ENCODE results near the gene CLDN9.
A peak's percentile ranks its signal among the peaks of the same experiment; 100 is the strongest.

CLDN9 gene, protein sequence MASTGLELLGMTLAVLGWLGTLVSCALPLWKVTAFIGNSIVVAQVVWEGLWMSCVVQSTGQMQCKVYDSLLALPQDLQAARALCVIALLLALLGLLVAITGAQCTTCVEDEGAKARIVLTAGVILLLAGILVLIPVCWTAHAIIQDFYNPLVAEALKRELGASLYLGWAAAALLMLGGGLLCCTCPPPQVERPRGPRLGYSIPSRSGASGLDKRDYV

DNA sequence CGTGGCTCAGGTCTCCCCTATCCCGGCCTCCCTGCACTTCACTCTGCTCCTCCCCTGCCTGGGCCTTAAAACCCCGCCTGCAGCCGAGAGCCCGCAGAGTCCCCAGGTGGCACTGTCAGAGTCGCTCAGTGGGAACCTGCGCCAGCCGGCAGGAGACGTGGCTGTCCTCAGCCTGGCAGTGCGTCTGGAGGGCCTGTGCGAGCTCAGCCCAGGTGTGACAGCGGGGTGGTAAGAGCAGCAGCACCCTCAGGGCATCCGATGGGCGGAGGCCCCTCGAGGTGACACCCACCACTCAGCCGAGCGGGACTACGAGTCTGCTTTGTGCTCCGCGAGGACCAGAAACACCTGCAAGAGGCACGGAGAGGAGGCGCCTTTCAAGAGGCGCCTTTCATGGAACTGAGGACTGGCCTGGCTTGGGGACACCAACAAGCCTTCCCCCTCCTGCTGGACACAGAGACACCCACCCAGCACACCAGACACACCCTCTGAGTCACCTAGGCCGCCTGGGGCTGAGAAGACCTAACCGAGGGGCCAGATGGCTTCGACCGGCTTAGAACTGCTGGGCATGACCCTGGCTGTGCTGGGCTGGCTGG, at the start of gene CLDN9:
CLDN9 (plus strand) TSS at position 96 of the 593 bp plus-strand sequence; CDS start at position 536, 440 bp downstream.
- DNase-seq (ENCODE audit: low read depth) = no peak

DNA sequence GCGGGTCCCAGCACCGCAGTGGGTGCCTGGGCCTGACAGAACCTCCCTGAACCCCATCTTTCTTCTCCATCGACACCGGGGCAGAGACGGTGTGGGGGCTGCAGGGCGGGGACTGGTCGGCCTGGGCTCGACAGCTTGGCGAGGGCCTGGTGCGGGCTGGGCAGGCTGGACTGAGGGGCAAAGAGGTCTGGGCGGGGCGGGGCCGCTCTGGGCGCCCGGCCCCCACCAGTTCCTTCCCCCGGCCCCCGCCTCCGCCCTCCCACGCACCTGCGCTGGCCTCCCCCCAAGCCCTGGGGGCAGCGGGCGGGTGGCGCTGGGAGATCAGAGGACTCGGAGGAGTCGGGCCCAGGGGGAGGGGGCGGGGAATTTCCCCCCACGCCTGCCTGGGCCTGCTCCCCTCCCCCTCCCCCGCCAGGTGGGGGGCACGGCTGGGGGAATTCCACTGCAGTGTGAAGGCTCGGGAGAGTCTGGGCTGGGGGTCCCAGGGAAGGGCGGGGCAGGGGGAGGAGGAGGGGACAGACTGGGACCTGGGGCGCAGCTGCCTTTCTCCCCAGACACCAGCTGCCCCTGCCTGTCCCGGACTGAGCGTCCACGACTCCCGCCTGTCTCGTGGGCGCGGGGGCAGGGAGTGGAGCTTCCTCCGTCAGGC, 49.5 kb upstream of the CLDN9 start:
- DNase-seq (ENCODE audit: low read depth) = no peak

DNA sequence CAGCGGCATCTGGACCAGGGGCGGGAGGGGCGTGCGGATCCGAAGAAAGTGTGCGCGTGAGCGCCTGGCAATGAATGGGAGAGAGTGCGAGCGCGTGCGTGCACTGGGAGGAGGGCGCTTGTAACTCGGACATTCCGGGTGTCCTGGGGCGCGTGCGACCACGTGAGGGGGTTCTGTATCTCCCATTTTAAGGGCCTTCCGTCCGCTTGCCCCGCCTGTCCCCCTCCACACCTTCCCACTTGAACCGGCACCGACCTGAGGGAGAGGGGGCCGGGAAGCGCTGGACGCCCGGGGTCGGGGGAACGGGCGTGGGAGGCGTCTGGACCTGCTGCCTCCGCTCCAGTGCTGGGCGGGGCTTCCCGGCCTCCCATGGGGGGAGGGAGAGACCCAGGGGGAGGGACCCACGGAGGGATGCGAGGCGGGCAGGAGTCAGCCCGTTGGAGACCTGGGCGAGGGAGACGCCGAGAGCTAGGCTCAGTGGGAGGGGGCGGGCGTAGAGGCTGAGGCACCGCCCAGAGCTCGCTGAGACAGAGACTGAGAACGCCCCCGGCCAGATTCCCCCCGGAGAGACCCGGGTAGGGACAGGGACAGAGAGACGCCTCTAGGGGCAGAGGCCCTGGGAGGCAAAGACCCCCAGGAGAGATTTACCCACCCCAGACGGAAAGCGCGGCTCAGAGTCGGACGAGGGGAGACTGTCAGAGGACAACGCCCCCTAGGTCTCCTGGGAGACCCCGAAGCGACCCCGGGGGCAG, 48.8 kb upstream of the CLDN9 start, which contains the start of gene KREMEN2:
KREMEN2 (plus strand) TSS at position 553 of the 752 bp plus-strand sequence. CDS start 246 bp downstream, outside the sequence.
- no peak for DNase-seq (ENCODE audit: low read depth)

DNA sequence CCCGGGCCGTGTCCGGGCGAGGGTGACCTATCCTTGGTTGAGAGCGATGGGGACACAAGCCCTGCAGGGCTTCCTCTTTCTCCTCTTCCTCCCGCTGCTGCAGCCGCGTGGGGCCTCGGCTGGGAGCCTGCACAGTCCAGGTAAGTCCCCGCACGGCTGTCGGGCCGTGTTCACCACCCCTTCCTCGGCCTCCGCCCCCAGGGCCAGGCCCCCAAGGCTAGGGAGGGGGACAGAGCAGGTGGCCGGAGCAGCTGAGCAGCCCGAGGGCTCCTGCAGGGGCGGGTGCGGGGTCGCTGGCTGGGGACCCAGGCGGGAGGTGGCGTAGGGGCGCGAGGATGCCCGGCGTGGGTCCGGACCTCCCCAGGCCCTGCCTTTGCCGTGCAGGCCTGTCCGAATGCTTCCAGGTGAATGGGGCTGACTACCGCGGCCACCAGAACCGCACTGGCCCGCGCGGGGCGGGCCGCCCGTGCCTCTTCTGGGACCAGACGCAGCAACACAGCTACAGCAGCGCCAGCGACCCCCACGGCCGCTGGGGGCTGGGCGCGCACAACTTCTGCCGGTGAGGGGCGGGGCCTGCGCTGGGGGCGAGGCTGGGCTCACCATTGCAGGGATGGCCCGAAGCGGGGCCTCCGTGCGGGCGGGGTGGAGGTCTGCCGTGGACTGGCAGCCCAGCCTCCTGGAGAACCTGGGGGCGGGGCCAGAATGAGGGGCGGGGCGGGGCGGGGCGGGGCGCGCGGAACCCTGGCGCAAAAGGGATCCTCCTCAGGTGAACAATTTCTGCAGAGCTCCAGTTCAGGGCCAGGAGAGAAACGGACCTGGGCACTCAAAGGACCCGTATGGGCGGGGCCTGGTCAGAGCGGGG, 48.0 kb upstream of the CLDN9 start:
- no peak for DNase-seq (ENCODE audit: low read depth)

DNA sequence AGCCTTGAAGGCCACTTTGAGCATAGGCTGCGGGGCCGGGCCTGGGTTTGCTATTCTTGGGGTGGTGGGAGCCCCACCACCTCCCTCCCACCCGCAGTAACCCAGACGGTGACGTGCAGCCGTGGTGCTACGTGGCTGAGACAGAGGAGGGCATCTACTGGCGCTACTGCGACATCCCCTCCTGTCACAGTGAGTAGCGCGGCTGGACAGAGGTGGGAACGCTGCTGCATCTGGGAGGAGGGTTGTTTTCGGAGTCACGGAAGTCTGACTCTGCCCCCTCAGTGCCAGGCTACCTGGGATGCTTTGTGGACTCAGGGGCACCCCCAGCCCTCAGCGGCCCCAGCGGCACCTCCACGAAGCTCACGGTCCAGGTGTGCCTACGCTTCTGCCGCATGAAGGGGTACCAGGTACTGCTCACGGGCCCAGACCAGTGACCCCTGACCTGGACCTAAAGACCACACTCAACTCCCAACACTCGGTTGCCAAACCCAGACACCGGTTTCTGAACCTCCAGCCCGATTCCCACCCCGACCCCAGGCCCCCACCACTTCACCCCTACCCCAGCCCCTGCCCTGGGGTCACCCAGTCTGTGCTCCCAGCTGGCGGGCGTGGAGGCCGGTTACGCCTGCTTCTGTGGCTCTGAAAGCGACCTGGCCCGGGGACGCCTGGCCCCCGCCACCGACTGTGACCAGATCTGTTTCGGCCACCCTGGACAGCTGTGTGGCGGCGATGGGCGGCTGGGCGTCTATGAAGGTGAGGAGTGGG, 46.5 kb upstream of the CLDN9 start:
- no peak for DNase-seq (ENCODE audit: low read depth)

DNA sequence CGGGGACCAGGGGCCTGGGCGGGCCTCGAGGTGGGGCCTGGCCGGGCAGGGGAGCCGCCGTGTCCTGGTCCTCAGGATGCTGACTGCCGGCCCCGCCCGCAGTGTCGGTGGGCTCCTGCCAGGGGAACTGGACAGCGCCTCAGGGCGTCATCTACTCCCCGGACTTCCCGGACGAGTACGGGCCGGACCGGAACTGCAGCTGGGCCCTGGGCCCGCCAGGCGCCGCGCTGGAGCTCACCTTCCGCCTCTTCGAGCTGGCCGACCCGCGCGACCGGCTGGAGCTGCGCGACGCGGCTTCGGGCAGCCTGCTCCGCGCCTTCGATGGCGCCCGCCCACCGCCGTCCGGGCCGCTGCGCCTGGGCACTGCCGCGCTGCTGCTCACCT, 45.9 kb upstream of the CLDN9 start:
- no peak for DNase-seq (ENCODE audit: low read depth)

DNA sequence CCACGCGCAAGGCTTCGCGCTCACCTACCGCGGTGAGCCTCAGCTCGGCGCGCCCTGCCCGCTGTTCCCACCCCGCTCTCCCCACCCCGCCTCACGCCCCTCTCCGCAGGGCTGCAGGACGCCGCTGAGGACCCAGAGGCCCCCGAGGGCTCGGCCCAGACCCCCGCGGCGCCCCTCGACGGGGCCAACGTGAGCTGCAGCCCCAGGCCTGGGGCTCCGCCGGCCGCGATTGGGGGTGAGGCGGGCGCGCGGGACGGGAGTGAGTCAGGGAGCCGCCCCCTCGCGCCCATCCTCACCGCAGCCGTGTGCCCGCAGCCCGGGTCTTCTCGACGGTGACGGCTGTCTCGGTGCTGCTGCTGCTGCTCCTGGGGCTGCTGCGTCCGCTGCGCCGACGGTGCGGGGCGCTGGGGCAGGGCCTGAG, 45.5 kb upstream of the CLDN9 start:
- no peak for DNase-seq (ENCODE audit: low read depth)

DNA sequence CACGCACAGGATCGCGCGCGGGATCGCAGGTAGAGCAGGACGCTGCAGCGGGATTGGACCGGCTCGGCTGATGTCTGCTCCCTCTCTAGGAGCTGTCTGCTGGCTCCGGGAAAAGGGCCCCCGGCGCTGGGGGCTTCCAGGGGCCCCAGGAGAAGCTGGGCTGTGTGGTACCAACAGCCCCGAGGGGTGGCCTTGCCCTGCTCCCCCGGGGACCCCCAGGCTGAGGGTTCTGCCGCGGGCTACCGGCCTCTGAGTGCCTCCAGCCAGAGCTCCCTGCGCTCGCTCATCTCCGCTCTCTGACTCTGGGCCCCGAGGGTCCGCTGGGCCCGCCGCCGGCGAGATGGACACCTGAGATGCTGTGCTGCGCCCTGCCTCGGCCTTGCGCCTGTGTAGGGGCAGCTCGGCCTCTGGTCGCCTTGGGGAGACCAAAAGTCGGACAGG, 45.0 kb upstream of the CLDN9 start:
- DNase-seq (ENCODE audit: low read depth) = no peak

DNA sequence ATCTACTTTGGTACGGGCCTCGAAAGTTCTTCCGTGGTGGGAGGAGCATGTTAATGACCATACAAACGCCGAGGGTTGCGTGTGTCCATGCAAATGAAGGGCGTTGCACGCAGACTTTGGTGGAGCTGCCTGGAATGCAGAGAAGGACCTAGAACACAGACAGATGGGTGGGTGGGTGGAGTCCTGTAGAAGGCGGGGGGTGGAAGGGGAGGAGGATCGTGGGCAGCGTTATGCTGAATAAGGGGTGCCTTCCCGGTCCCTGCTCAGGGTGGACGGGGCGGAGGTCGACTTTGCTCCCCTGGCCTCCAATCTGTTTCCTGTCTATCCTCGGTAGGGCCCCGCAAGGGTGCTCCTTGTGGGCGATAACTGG, 44.4 kb upstream of the CLDN9 start:
- DNase-seq (ENCODE audit: low read depth) = no peak

DNA sequence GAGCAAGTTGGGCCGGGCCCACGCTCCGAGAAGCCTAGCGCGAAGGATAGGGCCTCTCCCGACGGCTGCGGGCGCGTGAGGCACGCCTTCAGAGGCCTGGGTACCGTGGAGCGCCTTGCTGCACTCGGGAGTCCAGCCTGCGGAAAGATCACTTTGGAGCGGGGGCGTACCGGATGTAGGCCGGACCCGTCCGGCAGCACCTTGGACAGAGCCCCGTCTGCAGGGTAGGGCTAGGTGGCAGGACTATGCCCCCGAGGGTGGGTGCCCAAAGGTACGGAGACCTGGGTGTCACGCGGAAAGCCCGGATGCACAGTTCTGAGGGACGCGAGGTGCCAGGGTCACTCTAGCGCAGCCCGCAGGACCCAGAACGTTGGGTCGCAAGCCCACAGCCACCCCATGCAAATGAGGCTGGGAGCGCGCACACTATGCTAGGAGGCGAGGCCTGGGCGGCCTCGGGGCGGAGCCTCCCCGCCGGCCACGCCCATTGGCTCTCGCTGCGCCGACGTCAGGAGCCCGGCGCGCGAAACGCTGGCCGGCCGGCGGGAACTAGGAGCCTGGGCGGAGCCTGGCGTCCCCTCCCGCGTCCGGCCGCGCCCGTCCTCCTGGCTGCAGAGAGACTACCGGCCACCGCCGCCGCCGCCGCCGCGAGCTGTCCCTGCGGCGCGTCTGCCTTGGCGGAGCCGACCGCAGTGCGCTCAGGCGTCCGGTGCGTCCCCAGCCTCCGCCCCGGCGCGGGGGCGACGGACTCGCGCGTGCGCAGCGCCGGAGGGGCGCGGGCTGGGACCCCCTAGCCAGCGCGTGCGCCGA, 43.8 kb upstream of the CLDN9 start, which contains the start of gene PAQR4:
PAQR4 (plus strand) TSS at position 611 of the 807 bp plus-strand sequence. CDS start 327 bp downstream, outside the sequence.
- DNase-seq (ENCODE audit: low read depth) = peak; percentile 66

DNA sequence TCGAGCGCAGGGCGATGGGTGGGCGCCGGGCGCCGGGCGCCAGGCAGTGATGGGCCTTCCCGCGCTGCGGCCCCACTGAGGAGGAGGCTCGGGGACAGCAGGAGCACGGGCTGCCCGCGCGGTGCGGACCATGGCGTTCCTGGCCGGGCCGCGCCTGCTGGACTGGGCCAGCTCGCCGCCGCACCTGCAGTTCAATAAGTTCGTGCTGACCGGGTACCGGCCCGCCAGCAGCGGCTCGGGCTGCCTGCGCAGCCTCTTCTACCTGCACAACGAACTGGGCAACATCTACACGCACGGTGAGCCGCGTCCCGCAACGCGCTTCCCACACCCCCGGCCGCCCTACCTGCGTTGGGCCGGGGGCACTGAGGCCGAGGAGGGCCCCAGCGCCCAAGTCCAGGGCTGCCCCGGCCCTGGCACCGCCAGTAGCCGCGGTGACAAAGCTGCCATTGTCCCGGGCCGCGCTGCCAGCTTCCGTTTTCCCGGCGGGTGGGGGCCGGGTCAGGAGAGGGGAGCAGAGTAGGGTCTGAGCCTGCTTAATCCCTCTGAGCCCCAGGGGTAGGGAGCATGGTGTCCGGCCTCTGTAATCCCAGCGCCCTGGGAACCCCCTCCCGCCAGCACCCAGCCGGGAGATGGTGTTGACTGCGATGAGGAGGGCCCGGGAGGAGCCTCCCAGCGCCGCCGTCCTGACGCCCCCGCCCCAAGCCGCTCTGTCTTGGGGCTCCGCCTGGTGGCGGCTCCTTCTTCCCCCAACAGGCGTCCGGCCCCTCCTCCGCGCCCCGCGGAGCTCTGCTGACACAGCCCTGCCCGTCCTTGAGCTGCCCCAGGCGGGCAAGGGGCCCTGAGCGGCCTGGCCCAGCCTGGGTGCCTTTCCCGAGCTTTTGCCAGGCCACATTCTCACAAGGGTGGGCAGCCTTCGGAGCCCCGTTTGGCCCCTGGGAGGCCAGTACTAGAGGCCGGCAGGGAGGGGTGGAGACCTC, 42.9 kb upstream of the CLDN9 start:
- peak; percentile 28 for DNase-seq (ENCODE audit: low read depth)

DNA sequence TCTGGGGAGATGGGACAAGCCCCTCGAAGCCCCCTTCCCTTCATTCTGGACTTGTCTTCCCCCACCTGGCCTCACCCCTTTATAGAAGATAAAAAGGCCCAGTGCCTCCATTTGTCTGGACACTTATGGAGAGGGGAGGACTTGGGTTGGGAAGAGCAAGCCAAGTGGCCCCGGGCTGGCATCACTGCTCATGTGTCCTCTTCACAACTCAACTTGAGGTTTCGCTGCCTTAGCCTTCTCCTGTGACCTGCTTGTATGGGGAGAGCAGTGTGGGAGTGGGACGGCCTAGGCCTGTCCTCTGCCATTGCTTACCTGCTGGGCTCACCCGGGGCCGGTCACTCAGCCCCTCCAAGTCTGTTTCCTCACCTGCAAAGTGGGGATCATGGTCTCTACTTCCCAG, 42.2 kb upstream of the CLDN9 start:
- DNase-seq (ENCODE audit: low read depth) = no peak

DNA sequence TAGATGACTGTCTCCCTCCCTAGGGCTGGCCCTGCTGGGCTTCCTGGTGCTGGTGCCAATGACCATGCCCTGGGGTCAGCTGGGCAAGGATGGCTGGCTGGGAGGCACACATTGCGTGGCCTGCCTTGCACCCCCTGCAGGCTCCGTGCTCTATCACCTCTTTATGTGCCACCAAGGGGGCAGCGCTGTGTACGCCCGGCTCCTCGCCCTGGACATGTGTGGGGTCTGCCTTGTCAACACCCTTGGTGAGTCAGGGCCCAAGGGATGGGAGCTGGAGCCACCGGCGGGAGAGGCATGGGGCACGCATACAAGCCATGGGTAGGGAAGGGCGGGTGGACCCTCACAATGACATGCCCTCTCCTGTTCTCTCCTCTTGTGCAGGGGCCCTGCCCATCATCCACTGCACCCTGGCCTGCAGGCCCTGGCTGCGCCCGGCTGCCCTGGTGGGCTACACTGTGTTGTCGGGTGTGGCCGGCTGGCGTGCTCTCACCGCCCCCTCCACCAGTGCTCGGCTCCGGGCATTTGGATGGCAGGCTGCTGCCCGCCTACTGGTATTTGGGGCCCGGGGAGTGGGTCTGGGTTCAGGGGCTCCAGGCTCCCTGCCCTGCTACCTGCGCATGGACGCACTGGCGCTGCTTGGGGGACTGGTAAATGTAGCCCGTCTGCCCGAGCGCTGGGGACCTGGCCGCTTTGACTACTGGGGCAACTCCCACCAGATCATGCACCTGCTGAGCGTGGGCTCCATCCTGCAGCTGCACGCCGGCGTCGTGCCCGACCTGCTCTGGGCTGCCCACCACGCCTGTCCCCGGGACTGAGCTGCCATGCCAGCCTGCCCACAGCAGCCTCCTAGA, 41.4 kb upstream of the CLDN9 start:
- DNase-seq (ENCODE audit: low read depth) = no peak

DNA sequence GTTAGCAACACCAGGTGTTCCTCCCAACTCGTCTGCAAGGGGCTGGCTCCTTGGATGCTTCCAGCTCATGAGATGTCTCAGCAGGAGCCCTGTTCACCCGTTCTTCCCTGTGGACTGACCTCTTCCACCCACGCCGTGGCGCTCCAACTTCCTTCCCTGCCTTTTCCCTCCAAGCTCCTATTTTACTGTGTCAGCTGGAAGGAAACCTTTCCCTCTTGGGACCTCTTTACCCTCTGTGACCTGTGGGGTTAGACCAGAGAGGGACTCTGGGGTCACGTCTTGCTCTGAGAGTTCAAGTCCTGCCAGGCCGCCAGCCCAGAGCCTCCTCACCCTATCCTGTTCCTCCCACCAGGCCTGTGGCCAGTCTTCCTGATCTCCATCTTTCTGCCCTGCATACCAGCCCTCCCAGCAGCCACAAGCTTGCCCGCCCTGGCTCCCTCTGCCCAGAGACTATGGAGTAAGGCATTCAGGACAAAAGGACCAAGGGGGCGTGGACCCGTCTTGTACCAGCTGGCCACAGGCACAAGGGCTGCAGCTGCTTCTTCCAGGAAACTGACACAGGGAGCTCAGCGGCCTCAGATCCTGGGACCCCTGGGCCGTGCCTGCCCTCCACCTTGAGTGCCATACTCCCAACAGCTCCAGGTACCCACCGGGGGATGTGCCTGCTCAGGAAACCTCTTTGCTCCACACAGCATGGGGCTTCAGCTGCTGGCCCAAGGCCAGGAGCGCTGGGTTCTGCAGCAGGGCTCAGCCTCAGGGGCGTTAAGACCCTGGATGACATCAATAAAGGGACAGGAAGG, 40.5 kb upstream of the CLDN9 start:
- no peak for DNase-seq (ENCODE audit: low read depth)

DNA sequence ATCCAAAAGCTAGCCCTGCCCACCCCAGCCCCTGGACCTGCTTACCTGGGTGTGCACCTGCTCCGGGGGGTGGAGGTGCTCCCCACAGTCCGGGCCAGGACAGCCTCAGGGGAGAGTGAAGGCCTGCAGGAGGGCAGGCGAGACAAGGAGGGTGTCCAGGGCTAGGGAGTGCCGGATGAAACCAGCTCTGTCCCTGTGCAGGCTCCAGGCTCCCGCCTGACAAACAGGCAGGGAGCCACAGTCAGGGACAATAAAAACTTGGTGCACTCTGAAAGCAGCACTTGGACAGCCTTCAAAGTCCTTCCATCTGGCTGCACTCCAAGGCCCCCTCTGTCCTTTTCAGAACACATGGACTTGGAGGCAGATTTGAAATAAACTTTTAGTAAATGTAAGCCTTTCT, 39.6 kb upstream of the CLDN9 start:
- DNase-seq (ENCODE audit: low read depth) = no peak

DNA sequence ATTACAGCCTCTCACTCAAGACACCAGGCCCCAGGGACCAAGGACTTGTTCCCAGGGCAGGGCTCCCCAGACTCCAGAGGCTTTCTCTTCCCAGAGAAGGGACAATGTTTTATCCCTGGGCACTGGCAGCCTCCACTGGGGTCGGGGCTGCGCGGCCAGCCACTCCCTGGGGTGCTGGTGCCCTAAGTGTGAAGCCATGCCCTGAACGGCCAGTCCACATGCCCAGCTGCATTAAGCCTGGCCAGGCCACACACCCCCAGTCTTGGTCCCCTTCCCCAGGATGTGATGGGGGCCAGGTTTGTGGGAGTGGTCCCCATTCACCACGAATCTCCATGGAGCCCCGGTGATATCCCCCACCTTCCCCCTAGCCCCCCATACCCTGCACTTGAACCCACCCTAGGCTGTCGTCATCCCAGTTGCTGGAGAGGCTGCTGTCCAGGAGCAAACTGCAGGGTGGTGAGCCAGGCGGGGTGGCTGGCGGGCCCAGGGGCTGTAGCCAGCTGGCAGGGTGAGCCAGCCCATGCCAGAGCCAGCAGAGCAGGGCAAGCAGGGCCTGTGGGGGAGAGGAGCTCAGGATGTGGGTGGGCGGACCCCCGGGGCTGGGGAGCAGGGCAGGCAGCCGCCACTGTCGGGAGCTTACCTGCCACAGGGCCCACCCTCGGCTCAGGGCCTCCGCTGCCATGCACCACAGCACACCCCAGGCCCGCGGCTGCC, 39.0 kb upstream of the CLDN9 start:
- DNase-seq (ENCODE audit: low read depth) = no peak
